Epithelial cell of esophagus (primary cell): ENCODE measurements around the gene VGLL1.

Experiments used
- DNase-seq: peaks from one replicate; pipeline ENCODE4 v3.0.0; 2010; ENCODE audit warnings: low read depth
- H3K4me3 ChIP-seq: 2 replicates; pipeline ENCODE4 v1.5.1; 2011; ENCODE audit warnings: mild to moderate bottlenecking, low read length, control low read depth
- TF ChIP-seq, protein P1 (sequence below): IDR thresholded peaks from 2 replicates; pipeline ENCODE4 v1.5.1; 2011; ENCODE audit warnings: low read depth, mild to moderate bottlenecking, low read length, control low read depth, inconsistent platforms; ENCODE audit not compliant: insufficient read depth; ENCODE audit errors: missing control alignments

The VGLL1 gene, protein sequence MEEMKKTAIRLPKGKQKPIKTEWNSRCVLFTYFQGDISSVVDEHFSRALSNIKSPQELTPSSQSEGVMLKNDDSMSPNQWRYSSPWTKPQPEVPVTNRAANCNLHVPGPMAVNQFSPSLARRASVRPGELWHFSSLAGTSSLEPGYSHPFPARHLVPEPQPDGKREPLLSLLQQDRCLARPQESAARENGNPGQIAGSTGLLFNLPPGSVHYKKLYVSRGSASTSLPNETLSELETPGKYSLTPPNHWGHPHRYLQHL

DNA sequence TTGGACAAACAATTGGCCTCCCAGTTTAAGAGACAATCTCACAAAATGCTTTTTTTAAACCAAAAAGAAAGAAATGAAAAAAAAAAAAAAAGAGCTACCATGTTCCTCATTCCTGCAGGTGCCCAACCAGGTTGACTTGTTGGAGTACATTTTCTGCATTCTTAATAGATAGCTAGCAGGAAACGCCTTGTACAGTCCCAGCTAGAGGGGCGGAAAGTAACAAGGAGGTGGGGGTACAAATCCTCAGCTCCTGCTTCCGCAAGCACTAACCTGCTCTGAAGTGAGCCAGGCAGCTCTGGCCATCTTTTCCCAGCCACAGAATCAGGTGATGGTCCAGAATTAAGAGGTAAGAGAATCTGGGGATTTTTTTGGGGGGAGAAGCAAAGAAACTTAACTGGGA lies at the start of gene VGLL1:
Gene VGLL1, plus strand, starts transcription at position 265 of the 400 bp plus-strand sequence. CDS start 3,806 bp downstream, outside the sequence.
- DNase-seq: peak; percentile 61
- TF ChIP-seq, protein P1, sequence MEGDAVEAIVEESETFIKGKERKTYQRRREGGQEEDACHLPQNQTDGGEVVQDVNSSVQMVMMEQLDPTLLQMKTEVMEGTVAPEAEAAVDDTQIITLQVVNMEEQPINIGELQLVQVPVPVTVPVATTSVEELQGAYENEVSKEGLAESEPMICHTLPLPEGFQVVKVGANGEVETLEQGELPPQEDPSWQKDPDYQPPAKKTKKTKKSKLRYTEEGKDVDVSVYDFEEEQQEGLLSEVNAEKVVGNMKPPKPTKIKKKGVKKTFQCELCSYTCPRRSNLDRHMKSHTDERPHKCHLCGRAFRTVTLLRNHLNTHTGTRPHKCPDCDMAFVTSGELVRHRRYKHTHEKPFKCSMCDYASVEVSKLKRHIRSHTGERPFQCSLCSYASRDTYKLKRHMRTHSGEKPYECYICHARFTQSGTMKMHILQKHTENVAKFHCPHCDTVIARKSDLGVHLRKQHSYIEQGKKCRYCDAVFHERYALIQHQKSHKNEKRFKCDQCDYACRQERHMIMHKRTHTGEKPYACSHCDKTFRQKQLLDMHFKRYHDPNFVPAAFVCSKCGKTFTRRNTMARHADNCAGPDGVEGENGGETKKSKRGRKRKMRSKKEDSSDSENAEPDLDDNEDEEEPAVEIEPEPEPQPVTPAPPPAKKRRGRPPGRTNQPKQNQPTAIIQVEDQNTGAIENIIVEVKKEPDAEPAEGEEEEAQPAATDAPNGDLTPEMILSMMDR: no peak
- H3K4me3 ChIP-seq: no peak within 1 kb of the TSS

DNA sequence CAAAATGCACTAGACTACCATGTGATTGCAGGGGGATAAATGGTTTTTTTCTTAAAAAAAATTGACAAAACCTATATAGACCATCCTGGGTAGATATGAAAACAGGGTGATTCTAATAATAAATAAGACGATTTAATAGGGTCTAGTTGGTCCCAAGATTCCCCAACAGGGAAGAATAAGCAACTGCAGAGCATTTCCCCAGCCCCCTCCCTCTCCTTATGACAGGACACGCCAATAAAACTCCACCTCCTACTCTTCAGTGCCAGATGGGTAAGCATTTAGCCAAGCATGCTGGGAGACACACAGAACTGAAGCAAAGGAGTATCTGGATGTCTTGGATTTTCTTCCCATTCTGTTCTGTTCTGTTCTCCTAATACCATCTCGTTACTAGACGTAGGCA lies 44.4 kb upstream of the VGLL1 start, which contains the start of gene BRS3:
Gene BRS3, plus strand, starts transcription at position 301 of the 400 bp plus-strand sequence. CDS start 168 bp downstream, outside the sequence.
- no peak for DNase-seq
- TF ChIP-seq, protein P1: no peak
- no peak within 1 kb of the TSS for H3K4me3 ChIP-seq

DNA sequence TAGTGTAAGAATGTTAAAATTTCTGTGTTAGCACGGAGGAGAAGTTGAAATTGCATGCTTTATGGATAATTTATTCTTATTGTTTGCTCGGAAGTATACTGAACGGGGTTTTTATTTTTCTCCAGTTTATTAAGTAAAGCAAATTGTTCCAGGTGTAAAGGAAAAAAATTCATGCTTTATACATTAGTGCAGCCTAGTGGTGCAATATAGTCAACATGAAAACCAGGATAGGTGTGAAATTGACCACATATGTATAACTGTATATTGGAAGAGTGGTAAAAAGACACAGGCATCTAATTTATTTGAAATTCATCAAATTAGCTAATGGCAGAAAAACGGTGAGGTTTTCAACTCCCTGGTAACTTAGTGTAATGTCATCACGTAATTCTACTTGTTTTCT lies 43.3 kb upstream of the VGLL1 start:
- H3K4me3 ChIP-seq: no peak overlapping the region
- peak; percentile 18 for DNase-seq
- TF ChIP-seq, protein P1: peak; percentile 12

DNA sequence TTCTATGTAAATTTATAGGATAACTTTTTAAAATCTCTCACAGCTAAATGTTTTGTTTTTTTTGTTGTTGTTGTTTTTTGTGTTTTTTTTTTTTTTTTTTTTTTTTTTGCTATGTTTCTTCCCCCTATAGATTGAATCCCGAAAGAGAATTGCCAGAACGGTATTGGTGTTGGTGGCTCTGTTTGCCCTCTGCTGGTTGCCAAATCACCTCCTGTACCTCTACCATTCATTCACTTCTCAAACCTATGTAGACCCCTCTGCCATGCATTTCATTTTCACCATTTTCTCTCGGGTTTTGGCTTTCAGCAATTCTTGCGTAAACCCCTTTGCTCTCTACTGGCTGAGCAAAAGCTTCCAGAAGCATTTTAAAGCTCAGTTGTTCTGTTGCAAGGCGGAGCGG lies 40.2 kb upstream of the VGLL1 start:
- H3K4me3 ChIP-seq: no peak overlapping the region
- TF ChIP-seq, protein P1: no peak

DNA sequence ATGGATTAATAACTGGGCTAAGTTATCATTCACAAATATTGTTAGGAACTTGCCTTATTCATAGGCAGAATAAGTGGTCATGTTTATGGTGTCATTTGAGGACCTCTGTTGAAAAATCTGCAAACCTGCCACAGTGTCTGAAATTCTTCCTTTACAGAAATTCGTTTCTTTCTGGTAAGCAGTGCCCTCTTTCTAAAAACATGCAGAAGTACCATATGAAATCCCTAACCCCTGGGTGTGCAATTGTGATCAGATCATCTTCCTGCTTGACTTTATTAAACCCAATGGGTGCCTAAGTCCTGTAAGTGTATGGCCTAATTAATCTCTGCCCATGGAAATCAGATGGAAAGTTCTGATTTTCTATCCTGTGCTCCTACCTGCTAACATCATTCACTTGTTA lies 39.0 kb upstream of the VGLL1 start:
- TF ChIP-seq, protein P1: no peak
- DNase-seq: no peak
- H3K4me3 ChIP-seq: no peak overlapping the region

More for the DNA sequence above, 40.2 kb upstream of the VGLL1 start:
- DNase-seq: no peak

DNA sequence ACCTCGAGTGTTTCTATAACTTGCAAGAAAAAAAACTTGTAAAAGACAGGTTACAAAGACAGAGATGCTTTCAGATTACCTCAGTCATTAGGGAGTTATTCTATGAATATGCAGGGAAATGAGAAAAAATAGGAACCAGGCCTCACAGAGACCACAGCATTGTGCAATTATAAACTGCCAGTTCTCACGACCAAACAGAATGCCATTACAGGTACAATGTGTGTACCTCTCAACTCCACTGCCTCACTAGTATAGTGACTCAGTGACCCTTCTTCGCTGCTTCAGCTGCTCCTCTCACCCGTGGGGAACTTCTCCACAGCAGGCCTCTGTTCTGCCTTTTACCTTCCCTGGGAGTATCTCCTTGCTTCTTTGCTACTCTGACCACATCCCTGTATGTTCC lies 37.0 kb upstream of the VGLL1 start:
- TF ChIP-seq, protein P1: no peak
- no peak for DNase-seq
- no peak overlapping the region for H3K4me3 ChIP-seq

DNA sequence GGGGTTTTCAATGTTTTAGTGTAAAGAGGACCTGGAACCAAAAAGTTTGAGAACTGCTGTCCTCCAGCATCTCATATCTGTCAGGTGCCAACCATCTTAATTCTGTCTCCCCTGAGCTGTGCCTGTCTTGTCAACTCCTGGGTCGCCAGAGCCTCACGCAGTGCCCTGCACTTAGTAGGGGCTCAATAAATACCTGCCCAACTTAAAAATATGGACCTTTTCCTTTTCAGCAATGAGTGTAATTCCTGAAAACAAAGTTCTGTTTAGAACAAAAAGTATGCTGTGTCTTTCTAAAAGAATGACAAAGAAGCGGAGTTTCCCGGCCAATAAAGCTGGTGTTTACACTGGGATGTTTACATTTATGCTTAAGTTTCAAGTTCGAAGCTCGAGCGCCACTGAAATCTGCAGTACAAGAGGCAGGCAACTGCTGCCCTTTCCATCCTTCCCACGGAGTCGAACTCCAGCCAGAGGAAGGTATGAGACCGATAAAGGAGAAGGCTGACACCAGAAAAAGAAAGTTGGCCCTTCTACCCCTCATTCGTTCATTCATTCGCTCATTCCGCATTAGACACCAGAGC lies 35.7 kb upstream of the VGLL1 start:
- DNase-seq: no peak
- TF ChIP-seq, protein P1: no peak
- peak overlapping the region; percentile 57 for H3K4me3 ChIP-seq
